Testis (tissue), 5 donors: ENCODE results near the gene RSAD2. TPM values are rescaled to one million over a fixed set of nuclear protein-coding genes. Genes with fewer than 3 reads are reported as not detected.

Experiments used
- DNase-seq: peaks from one replicate; pipeline ENCODE4 v3.0.0-alpha.2; 2019
- H3K27ac ChIP-seq, 2 donors: fragments of 200-600 bp; sonication (generic); one replicate each; pipeline ENCODE4 v1.5.1; 2019
- H3K27me3 ChIP-seq: fragments of 200-600 bp; sonication (generic); one replicate; pipeline ENCODE4 v1.5.1; 2019
- H3K36me3 ChIP-seq: fragments of 200-600 bp; sonication (generic); one replicate; pipeline ENCODE4 v1.5.1; 2017; ENCODE audit warnings: low read depth; ENCODE audit errors: missing control alignments
- H3K4me1 ChIP-seq: fragments of 200-600 bp; sonication (generic); one replicate; pipeline ENCODE4 v1.5.1; 2019
- H3K4me3 ChIP-seq, 2 donors: fragments of 200-600 bp; sonication (generic); one replicate each; pipeline ENCODE4 v1.5.1; 2017 to 2019
- H3K9me3 ChIP-seq: fragments of 200-600 bp; sonication (generic); one replicate; pipeline ENCODE4 v1.5.1; 2017
- POLR2A ChIP-seq: fragments of 450-650 bp; IDR thresholded peaks from one replicate; pipeline ENCODE4 v1.6.1; 2017; ENCODE audit warnings: antibody characterized with exemption, mild to moderate bottlenecking, moderate library complexity
- WGBS, 2 donors: methylation state at CpG; one replicate each; pipeline ENCODE4 v1.1.5; 2018; 5-methylcytosine and 5-hydroxymethylcytosine counted together
- intact Hi-C: fragments of 100-400 bp; cut with DNase I; formaldehyde crosslinking; loops from one replicate; pipeline ENCODE4 v1.15.1; 2023; ENCODE audit warnings: low total_unique reads
- long read RNA-seq, 2 donors: transcript quantifications; one replicate each; lab custom pipeline, GENCODE V29; 2026
- polyA plus RNA-seq: library from polyadenylated mRNA; stranded (reverse); fragments of 350-450 nt; fragmentation: Illumina TruSeq; extraction: RNeasy Lipid Tissue Mini Kit (QIAGEN cat#74804); gene quantifications from one replicate; pipeline ENCODE4 v1.2.3, GENCODE V29; 2014; ENCODE audit warnings: low read depth, low replicate concordance; ENCODE audit not compliant: insufficient read depth
- total RNA-seq, 2 donors: library from RNA; depleted of rRNA; stranded (reverse); fragments of >200 nt; gene quantifications; one replicate each; pipeline ENCODE4 v1.2.3, GENCODE V29; 2016
- TF ChIP-seq, protein P1 (sequence below), 3 experiments: fragments of 450-650 bp in 2 of 3; fragments of 200-600 bp in 1 of 3; sonication (generic) in 1 of 3; IDR thresholded peaks; one replicate each; pipeline ENCODE4 v1.5.1; 2016 to 2019; ENCODE audit warnings: antibody characterized with exemption in 3 of 3, mild to moderate bottlenecking in 2 of 3, moderate library complexity in 1 of 3

Gene RSAD2, protein sequence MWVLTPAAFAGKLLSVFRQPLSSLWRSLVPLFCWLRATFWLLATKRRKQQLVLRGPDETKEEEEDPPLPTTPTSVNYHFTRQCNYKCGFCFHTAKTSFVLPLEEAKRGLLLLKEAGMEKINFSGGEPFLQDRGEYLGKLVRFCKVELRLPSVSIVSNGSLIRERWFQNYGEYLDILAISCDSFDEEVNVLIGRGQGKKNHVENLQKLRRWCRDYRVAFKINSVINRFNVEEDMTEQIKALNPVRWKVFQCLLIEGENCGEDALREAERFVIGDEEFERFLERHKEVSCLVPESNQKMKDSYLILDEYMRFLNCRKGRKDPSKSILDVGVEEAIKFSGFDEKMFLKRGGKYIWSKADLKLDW
- total RNA-seq (1 to 10 TPM; 4.4 to 5.5 TPM), polyA plus RNA-seq (2.3 TPM)
- long read RNA-seq, donor 1, result 0 reads
- long read RNA-seq, donor 2, result 0 reads

GRCh38 chr2:6877402-6878304 is at the start of gene RSAD2:
TSS of gene RSAD2 (plus strand) at chr2:6877777. CDS start at chr2:6877801, 24 bp downstream.
- H3K27ac ChIP-seq, result peak within 1 kb of the TSS in 1 of 2 donors; percentile 59
- intact Hi-C loops, result no loop called here

DNA sequence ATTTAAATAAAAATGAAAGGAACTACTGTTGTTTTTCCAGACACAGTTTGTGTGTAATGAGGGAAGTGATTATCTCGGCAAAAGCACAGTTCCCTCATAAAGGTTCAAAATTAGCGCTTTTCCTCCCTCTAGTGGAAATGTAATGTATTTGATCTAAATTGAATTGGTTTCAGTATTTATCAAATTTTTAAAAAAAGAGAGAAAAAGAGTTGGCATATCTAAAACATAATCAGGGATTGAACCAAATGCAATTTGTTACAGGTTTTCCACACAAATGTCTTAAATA is 49.3 kb upstream of the RSAD2 start:
- H3K27ac ChIP-seq, result no peak overlapping the region
- intact Hi-C loops, result no loop called here
- peaks cover 6% of the 10 kb centered on the region for H3K4me1 ChIP-seq
- no peak for DNase-seq
- H3K36me3 ChIP-seq, result no peaks in the 10 kb centered on the region
- no peak for TF ChIP-seq POLR2A
- TF ChIP-seq, protein P1, sequence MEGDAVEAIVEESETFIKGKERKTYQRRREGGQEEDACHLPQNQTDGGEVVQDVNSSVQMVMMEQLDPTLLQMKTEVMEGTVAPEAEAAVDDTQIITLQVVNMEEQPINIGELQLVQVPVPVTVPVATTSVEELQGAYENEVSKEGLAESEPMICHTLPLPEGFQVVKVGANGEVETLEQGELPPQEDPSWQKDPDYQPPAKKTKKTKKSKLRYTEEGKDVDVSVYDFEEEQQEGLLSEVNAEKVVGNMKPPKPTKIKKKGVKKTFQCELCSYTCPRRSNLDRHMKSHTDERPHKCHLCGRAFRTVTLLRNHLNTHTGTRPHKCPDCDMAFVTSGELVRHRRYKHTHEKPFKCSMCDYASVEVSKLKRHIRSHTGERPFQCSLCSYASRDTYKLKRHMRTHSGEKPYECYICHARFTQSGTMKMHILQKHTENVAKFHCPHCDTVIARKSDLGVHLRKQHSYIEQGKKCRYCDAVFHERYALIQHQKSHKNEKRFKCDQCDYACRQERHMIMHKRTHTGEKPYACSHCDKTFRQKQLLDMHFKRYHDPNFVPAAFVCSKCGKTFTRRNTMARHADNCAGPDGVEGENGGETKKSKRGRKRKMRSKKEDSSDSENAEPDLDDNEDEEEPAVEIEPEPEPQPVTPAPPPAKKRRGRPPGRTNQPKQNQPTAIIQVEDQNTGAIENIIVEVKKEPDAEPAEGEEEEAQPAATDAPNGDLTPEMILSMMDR (IDR thresholded peaks at IDR 0.05), result peak in 2 of 3 experiments; percentile 37 to 48
- 24 to 29% methylated on average over 2 of the region's 2 CpGs for WGBS, 2 donors
- no peaks in the 10 kb centered on the region for H3K9me3 ChIP-seq
- no peak overlapping the region for H3K4me3 ChIP-seq
- H3K27me3 ChIP-seq, result no peaks in the 10 kb centered on the region

More at GRCh38 chr2:6877402-6878304, at the start of gene RSAD2:
- Histone ChIP-seq H3K4me1 (no peaks in the 10 kb centered on the region), H3K27me3 (no peaks in the 10 kb centered on the region), H3K9me3 (no peaks in the 10 kb centered on the region), H3K4me3 (peak within 1 kb of the TSS; percentile 43 to 52), H3K36me3 (no peaks in the 10 kb centered on the region)
- TF ChIP-seq, protein P1 (IDR thresholded peaks at IDR 0.05), result no peak
- TF ChIP-seq POLR2A, result no peak
- DNase-seq, result no peak
- WGBS, 2 donors, result 44 to 56% methylated on average over 9 to 10 of the region's 10 CpGs

- H3K36me3 ChIP-seq, result no peaks in the 10 kb centered on the region
- no peak overlapping the region for H3K4me3 ChIP-seq
- TF ChIP-seq, protein P1 (IDR thresholded peaks at IDR 0.05), result no peak
- no peak for TF ChIP-seq POLR2A
- intact Hi-C loops, result no loop called here
- H3K27ac ChIP-seq, result no peak overlapping the region
- H3K27me3 ChIP-seq, result no peaks in the 10 kb centered on the region
- no peak for DNase-seq
- H3K9me3 ChIP-seq, result no peaks in the 10 kb centered on the region
- 42 to 51% methylated on average over 1 of the region's 1 CpG for WGBS, 2 donors
- H3K4me1 ChIP-seq, result peaks cover 6% of the 10 kb centered on the region
These were observed 46.3 kb upstream of the RSAD2 start for GRCh38 chr2:6831229-6831628.

GRCh38 chr2:6832596-6833299 is 44.8 kb upstream of the RSAD2 start:
- no peak for DNase-seq
- H3K4me1 ChIP-seq, result peaks cover 3% of the 10 kb centered on the region
- no peaks in the 10 kb centered on the region for H3K27me3 ChIP-seq
- H3K9me3 ChIP-seq, result no peaks in the 10 kb centered on the region
- H3K4me3 ChIP-seq, result no peak overlapping the region
- no peaks in the 10 kb centered on the region for H3K36me3 ChIP-seq
- H3K27ac ChIP-seq, result no peak overlapping the region
- WGBS, 2 donors, result 66 to 76% methylated on average over 2 of the region's 2 CpGs
- intact Hi-C loops, result no loop called here
- TF ChIP-seq POLR2A, result no peak
- TF ChIP-seq, protein P1 (IDR thresholded peaks at IDR 0.05), result no peak
